C4-2B (cell line): ENCODE measurements around the gene CTNNBL1.

Experiments used
- ZFX ChIP-seq: fragments of 450-650 bp; IDR thresholded peaks from 2 replicates; pipeline ENCODE4 v1.6.1; 2017
- TF ChIP-seq, protein P1 (sequence below): fragments of 450-650 bp; conservative IDR thresholded peaks from 2 replicates; pipeline ENCODE4 v1.5.1; 2017; ENCODE audit warnings: mild to moderate bottlenecking

GRCh38 chr20:37807471-37808232 lies 113.8 kb downstream of the CTNNBL1 start:
- TF ChIP-seq, protein P1, sequence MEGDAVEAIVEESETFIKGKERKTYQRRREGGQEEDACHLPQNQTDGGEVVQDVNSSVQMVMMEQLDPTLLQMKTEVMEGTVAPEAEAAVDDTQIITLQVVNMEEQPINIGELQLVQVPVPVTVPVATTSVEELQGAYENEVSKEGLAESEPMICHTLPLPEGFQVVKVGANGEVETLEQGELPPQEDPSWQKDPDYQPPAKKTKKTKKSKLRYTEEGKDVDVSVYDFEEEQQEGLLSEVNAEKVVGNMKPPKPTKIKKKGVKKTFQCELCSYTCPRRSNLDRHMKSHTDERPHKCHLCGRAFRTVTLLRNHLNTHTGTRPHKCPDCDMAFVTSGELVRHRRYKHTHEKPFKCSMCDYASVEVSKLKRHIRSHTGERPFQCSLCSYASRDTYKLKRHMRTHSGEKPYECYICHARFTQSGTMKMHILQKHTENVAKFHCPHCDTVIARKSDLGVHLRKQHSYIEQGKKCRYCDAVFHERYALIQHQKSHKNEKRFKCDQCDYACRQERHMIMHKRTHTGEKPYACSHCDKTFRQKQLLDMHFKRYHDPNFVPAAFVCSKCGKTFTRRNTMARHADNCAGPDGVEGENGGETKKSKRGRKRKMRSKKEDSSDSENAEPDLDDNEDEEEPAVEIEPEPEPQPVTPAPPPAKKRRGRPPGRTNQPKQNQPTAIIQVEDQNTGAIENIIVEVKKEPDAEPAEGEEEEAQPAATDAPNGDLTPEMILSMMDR, result no peak
- TF ChIP-seq ZFX, result no peak
